SU-DHL-6 (cell line): ENCODE results near the gene EHBP1L1.

Source experiments
- H2AFZ ChIP-seq: fragments of 200-600 bp; sonication (generic); 2 replicates; pipeline ENCODE4 v1.6.1; 2014; ENCODE audit warnings: low read depth, mild to moderate bottlenecking, moderate library complexity, mixed read lengths, antibody characterized with exemption, low read length; ENCODE audit not compliant: severe bottlenecking
- H3F3A ChIP-seq: fragments of 200-600 bp; shearing (Covaris generic); 2 replicates; pipeline ENCODE4 v1.6.0; 2016; ENCODE audit warnings: antibody characterized with exemption, mild to moderate bottlenecking; ENCODE audit not compliant: insufficient read depth
- H3K27ac ChIP-seq: fragments of 200-600 bp; sonication (generic); 2 replicates; pipeline ENCODE4 v1.5.1; 2016; ENCODE audit warnings: low read depth, mild to moderate bottlenecking, low read length, moderate library complexity, mixed read lengths
- H3K27me3 ChIP-seq: fragments of 200-600 bp; sonication (generic), shearing (Covaris generic); 2 replicates; pipeline ENCODE4 v1.6.0; 2014; ENCODE audit warnings: mild to moderate bottlenecking, low read length
- H3K36me3 ChIP-seq: fragments of 200-600 bp; sonication (generic); 2 replicates; pipeline ENCODE4 v1.6.1; 2014; ENCODE audit warnings: mild to moderate bottlenecking, low read length, mixed read lengths
- H3K4me2 ChIP-seq: fragments of 300-600, 200-600 bp; shearing (Covaris generic), sonication (generic); 2 replicates; pipeline ENCODE4 v1.6.0; 2014; ENCODE audit warnings: low read length, low read depth, mild to moderate bottlenecking; ENCODE audit not compliant: poor library complexity, severe bottlenecking
- H3K4me3 ChIP-seq: fragments of 200-600 bp; sonication (generic); 2 replicates; pipeline ENCODE4 v1.5.1; 2014; ENCODE audit warnings: antibody characterized with exemption, low read length, mild to moderate bottlenecking, mixed read lengths; ENCODE audit not compliant: insufficient read depth, poor library complexity, severe bottlenecking
- H3K79me2 ChIP-seq: fragments of 200-600 bp; sonication (generic); 2 replicates; pipeline ENCODE4 v1.6.1; 2014; ENCODE audit warnings: mild to moderate bottlenecking, low read length, moderate library complexity; ENCODE audit not compliant: insufficient read depth
- H3K9ac ChIP-seq: fragments of 200-600 bp; sonication (generic); 2 replicates; pipeline ENCODE4 v1.7.0; 2014; ENCODE audit warnings: mild to moderate bottlenecking, low read length
- H3K9me2 ChIP-seq: fragments of 200-600 bp; sonication (generic); replicated peaks from 2 replicates; pipeline ENCODE4 v1.6.1; 2014; ENCODE audit warnings: low read length; ENCODE audit not compliant: insufficient read depth
- H3K9me3 ChIP-seq: fragments of 200-600 bp; sonication (generic); 2 replicates; pipeline ENCODE4 v1.6.1; 2014; ENCODE audit warnings: low read length, mixed read lengths; ENCODE audit not compliant: insufficient read depth
- H4K20me1 ChIP-seq: fragments of 200-600 bp; sonication (generic); 2 replicates; pipeline ENCODE4 v1.6.1; 2014; ENCODE audit warnings: low read depth, mild to moderate bottlenecking, antibody characterized with exemption, low read length, moderate library complexity, mixed read lengths
- CTCF ChIP-seq: fragments of 200-600 bp; sonication (generic); IDR thresholded peaks from one replicate; pipeline ENCODE4 v1.5.1; 2017; ENCODE audit warnings: antibody characterized with exemption, mild to moderate bottlenecking, low read length, moderate library complexity; ENCODE audit not compliant: insufficient read depth, poor library complexity, severe bottlenecking
- EZH2phosphoT487 ChIP-seq: fragments of 200-600 bp; sonication (generic), shearing (Covaris generic); conservative IDR thresholded peaks from 2 replicates; pipeline ENCODE4 v1.6.1; 2018; ENCODE audit warnings: mild to moderate bottlenecking, antibody characterized with exemption, low read length, moderate library complexity, mixed read lengths

Gene EHBP1L1

GRCh38 chr11:65584723-65585171, 8.9 kb downstream of the EHBP1L1 start:
- Histone ChIP-seq H3K79me2 (no peaks in the 10 kb centered on the region), H3K36me3 (no peaks in the 10 kb centered on the region), H3K9ac (no peak overlapping the region), H2AFZ (no peak overlapping the region), H3K4me2 (no peak overlapping the region), H3K4me3 (no peak overlapping the region), H3K9me3 (no peaks in the 10 kb centered on the region), H4K20me1 (no peaks in the 10 kb centered on the region), H3F3A (no peaks in the 10 kb centered on the region), H3K27ac (no peak overlapping the region), H3K27me3 (no peaks in the 10 kb centered on the region), H3K9me2 (no peaks in the 10 kb centered on the region)
- no peak for TF ChIP-seq EZH2phosphoT487
- no peak for TF ChIP-seq CTCF

DNA sequence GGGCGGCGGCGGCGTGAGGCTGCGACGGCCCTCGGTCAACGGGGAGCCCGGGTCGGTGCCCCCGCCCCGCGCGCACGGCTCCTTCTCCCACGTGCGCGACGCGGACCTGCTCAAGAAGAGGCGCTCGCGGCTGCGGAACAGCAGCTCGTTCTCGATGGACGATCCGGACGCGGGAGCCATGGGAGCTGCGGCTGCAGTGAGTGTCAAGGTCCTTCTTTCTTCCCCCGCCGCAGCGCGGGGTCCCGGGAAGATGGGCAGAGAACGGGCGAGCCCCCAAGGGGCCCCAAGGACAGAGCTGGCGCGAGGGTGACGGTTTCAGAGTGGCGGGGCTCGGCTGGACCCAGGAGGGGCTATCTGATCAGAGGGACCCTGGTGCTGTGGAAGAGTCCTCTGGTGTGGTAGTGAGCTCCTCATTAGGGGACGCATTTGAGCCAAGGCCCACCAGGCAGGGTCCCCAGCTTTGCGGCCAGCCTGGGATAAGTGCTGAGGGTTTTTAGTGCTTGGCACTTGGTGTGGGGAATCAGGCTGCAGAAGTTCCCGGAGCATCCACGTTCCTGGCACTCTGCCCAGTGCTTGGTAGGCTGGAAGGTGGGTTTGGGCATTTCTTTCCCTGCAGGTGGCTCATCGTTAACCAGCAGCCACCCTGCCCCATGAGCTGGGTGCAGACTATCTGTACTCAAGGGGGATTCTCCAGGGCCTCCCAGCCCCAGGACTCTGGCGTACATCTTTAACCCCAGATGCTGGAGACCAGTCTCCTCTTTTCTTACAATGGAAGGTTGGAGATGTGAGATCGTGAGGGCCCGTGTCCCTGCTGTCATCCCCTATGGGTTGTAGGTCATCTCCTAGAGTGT, 9.8 kb downstream of the EHBP1L1 start:
- no peak overlapping the region for H3K4me2 ChIP-seq
- no peaks in the 10 kb centered on the region for H3K79me2 ChIP-seq

DNA sequence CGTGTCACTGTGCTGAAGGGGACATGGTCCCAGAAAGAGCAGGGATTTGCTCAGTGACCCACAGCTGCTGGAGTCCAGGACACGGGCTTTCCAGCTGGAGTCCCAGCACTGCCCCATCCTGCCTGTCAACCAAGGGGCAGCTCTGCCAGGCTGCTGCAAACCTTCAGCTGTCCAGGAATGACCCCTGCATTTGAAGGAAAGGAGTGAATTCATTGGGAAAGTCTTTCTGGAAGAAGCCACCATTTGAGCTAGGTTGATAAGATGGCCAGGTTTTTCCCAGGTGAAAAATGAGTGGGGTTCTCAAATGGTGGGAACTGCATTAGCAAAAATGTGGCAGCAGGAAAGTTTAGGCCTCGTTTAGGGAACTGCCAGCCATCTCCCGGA, 10.4 kb downstream of the EHBP1L1 start:
- no peak overlapping the region for H3K27ac ChIP-seq
- no peaks in the 10 kb centered on the region for H3K9me3 ChIP-seq
- TF ChIP-seq EZH2phosphoT487 = no peak
- TF ChIP-seq CTCF = no peak
- no peak overlapping the region for H2AFZ ChIP-seq
- no peaks in the 10 kb centered on the region for H3K79me2 ChIP-seq
- no peaks in the 10 kb centered on the region for H3K27me3 ChIP-seq
- no peaks in the 10 kb centered on the region for H3K36me3 ChIP-seq
- H4K20me1 ChIP-seq = no peaks in the 10 kb centered on the region
- H3K4me2 ChIP-seq = no peak overlapping the region
- no peaks in the 10 kb centered on the region for H3F3A ChIP-seq
- H3K9ac ChIP-seq = no peak overlapping the region
- H3K4me3 ChIP-seq = no peak overlapping the region
- no peaks in the 10 kb centered on the region for H3K9me2 ChIP-seq

More for the DNA sequence above, 9.8 kb downstream of the EHBP1L1 start:
- no peaks in the 10 kb centered on the region for H3K36me3 ChIP-seq
- no peak overlapping the region for H3K27ac ChIP-seq
- H3K4me3 ChIP-seq = no peak overlapping the region
- TF ChIP-seq EZH2phosphoT487 (no peak), CTCF (no peak)
- H2AFZ ChIP-seq = no peak overlapping the region
- H3K9ac ChIP-seq = no peak overlapping the region
- no peaks in the 10 kb centered on the region for H3K27me3 ChIP-seq
- H3K9me3 ChIP-seq = no peaks in the 10 kb centered on the region
- H4K20me1 ChIP-seq = no peaks in the 10 kb centered on the region
- no peaks in the 10 kb centered on the region for H3F3A ChIP-seq
- no peaks in the 10 kb centered on the region for H3K9me2 ChIP-seq
